BJ (cell line): ENCODE results near the gene MAP2K1. TPM values are rescaled to one million over a fixed set of nuclear protein-coding genes. Genes with fewer than 3 reads are reported as not detected.
"Not testable (repeated sequence)": the region's sequence is repeated elsewhere in the genome, so short reads cannot be mapped to it uniquely, and the experiment has no call there.

ENCODE experiments used
- CTCF ChIA-PET: fragments of 350-600 bp; formaldehyde crosslinking; extraction: SDS; loops from one replicate; lab custom pipeline; 2021; ENCODE audit warnings: antibody characterized with exemption, inconsistent platforms; lab: Yijun Ruan, JAX
- POLR2A ChIA-PET: fragments of 300-600 bp; sonication (Branson Sonifier 250); formaldehyde crosslinking; extraction: SDS; loops from one replicate; lab custom pipeline; 2021; ENCODE audit warnings: antibody characterized with exemption; lab: Charles Lee
- DNase-seq: peaks from one replicate; pipeline ENCODE4 v3.0.0-alpha.2; 2011; ENCODE audit warnings: low read depth
- H3K27me3 ChIP-seq: 2 replicates; pipeline ENCODE4 v1.6.0; 2011; ENCODE audit warnings: low read length; ENCODE audit not compliant: control insufficient read depth, insufficient read depth
- H3K36me3 ChIP-seq: 2 replicates; pipeline ENCODE4 v1.5.1; 2011; ENCODE audit warnings: low read length; ENCODE audit not compliant: control insufficient read depth, insufficient read depth
- H3K4me3 ChIP-seq: 2 replicates; pipeline ENCODE4 v1.5.1; 2011; ENCODE audit warnings: low read depth, mild to moderate bottlenecking, control low read depth, low read length
- polyA plus RNA-seq: library from polyadenylated mRNA; depleted of rRNA; stranded (reverse); fragments of >200 nt; gene quantifications from 2 replicates; pipeline ENCODE4 v1.2.3, GENCODE V29; 2011
- TF ChIP-seq, protein P1 (sequence below): IDR thresholded peaks from 2 replicates; pipeline ENCODE4 v1.5.1; 2011; ENCODE audit warnings: low read depth, mild to moderate bottlenecking, control low read depth, inconsistent platforms, low read length, moderate library complexity; ENCODE audit not compliant: insufficient read depth

MAP2K1 gene
- polyA plus RNA-seq, 1 experiment: 19.0 TPM

DNA sequence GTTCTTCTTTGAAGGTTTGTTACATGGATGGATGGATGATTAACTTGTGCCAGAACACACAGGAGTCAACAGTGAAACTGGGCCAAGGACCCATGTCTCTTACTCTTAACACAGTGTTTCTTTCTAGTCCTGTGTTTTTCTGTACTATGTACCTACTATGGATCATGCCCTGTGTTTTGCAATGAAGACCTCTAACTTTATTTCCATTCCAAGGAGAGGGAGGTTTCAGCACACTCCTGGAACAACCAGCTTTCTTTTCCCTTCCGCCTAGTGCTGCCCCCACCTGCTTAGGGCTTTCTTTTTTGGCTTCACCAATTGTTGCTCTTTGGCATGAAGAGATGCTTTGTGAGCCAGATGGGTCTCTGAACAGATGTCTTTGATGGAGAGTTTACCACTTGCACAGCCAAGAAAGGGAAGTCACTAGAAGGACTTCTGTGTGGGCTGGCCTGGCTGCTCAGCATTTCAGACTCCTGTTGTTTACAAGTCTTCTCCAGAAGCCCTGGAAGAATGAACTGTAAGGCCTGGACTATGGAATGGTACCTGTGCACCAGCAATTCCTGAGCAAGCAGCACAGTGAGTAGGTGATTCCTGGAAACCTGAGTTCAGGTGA, 66.4 kb downstream of the MAP2K1 start:
- H3K27me3 ChIP-seq: no peaks in the 10 kb centered on the region
- TF ChIP-seq, protein P1, sequence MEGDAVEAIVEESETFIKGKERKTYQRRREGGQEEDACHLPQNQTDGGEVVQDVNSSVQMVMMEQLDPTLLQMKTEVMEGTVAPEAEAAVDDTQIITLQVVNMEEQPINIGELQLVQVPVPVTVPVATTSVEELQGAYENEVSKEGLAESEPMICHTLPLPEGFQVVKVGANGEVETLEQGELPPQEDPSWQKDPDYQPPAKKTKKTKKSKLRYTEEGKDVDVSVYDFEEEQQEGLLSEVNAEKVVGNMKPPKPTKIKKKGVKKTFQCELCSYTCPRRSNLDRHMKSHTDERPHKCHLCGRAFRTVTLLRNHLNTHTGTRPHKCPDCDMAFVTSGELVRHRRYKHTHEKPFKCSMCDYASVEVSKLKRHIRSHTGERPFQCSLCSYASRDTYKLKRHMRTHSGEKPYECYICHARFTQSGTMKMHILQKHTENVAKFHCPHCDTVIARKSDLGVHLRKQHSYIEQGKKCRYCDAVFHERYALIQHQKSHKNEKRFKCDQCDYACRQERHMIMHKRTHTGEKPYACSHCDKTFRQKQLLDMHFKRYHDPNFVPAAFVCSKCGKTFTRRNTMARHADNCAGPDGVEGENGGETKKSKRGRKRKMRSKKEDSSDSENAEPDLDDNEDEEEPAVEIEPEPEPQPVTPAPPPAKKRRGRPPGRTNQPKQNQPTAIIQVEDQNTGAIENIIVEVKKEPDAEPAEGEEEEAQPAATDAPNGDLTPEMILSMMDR: no peak
- DNase-seq: no peak
- POLR2A ChIA-PET: no interaction called here
- H3K36me3 ChIP-seq: peaks cover 1% of the 10 kb centered on the region; the same call in 1 of the 2 replicates
- CTCF ChIA-PET: no interaction called here
- H3K4me3 ChIP-seq: no peak overlapping the region

DNA sequence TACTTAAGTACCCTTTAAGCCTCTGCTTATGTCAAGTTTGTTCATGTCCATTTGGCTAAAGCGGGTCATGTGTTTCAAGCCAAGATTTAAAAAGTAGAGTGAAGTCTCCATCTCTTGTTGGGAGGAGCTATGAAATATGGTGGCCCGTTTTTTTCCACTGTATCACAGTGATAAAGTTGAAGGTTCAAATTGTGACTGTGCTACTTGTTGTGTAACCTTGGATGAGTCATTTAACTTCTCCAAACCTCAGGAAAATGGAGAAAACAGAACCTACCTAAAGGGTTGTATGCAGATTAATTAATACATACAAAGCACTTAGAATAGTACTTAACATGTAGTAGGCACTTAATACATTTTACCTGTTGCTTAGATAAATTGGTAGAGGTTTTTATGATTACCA, 67.4 kb downstream of the MAP2K1 start:
- POLR2A ChIA-PET: no interaction called here
- DNase-seq: no peak
- Histone ChIP-seq H3K4me3 (no peak overlapping the region), H3K36me3 (peaks cover 1% of the 10 kb centered on the region; the same call in 1 of the 2 replicates), H3K27me3 (no peaks in the 10 kb centered on the region)
- CTCF ChIA-PET: no interaction called here
- TF ChIP-seq, protein P1: no peak

DNA sequence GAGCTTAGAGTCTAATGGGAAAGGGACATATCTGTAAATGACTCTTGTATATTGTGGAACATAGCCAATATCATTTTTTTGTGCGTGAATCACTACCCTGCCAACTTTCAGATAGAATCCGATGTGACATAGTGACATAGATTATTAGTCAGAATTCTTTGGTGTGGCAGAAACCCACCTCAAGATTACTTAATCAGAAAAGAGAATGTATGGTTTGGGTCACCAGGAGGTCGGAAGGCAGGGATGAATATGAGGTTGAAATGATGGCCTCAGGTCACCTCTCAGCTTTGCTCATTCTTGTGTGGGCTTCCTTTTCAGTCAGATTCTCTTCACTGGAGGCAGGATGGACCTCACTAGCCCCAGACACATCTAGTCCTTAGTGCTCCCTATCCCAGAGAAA, 69.5 kb downstream of the MAP2K1 start:
- CTCF ChIA-PET: no interaction called here
- Histone ChIP-seq H3K36me3 (peaks cover 1% of the 10 kb centered on the region; the same call in 1 of the 2 replicates), H3K4me3 (no peak overlapping the region), H3K27me3 (no peaks in the 10 kb centered on the region)
- POLR2A ChIA-PET: no interaction called here
- TF ChIP-seq, protein P1: no peak
- no peak for DNase-seq

DNA sequence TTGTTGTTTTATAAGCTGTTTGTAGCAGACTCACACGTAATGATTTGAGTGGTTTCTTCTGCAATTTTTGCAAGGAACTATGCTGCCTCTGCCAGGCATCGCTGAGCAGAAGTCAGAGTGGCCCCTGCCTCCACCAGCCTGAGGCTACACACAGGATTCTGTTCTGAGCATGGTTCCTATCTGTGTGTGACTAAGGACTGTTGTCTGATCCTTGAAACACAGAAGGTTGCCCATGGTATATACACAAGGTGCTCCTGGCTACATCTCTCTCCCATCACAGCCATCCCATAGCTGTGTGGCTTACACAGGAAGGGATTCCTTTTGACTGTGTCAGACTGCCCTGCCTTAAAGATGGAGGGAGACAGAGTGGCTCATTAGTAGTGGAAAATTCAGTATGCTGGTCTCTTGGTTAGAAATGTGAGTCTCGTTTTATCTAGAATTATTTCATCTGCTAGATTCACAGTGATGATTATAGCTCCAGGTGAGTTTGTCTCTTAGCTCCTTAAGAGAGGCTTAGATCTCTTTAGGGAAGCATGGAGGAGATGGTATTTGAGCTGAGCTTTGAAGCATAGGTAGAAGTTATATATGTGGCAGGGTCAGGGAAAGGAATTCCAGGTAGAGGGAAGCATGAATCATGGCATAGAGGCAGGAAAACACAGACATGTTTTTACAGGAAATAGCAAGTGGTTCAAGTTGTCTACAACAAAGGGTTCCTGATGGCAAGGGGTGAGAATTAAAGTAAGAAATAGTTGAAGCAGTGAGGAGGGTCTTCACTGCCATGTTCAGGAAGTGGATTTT, 73.3 kb downstream of the MAP2K1 start:
- DNase-seq: no peak
- Histone ChIP-seq H3K36me3 (peaks cover 2% of the 10 kb centered on the region; the same call in 1 of the 2 replicates), H3K4me3 (no peak overlapping the region), H3K27me3 (no peaks in the 10 kb centered on the region)
- ChIA-PET POLR2A (interaction anchor here (0.6 kb wide), 1 partner anchor 104 kb away, joined by 3 read pairs; no protein-coding TSS in a partner anchor), CTCF (interaction anchor here (1.7 kb wide), 1 partner anchor 39 kb away, joined by 7 read pairs; the partner anchor contains the start of gene SNAPC5)
- TF ChIP-seq, protein P1: no peak

DNA sequence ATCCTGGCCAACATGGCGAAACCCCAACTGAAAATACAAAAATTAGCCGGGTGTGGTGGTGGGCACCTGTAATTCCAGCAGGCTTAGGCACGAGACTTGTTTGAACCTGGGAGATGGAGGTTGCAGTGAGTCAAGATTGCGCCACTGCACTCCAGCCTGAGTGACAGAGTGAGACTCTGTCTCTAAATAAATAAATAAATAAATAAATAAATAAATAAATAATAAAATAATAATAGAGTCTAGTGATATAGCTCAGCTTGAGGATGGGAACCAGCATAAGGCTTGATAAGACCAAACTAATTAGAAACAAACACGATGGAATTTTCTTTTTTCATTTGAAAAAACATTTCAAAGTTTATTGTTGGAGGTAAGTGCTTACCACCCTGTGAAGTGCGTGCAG, 74.6 kb downstream of the MAP2K1 start:
- CTCF ChIA-PET: interaction anchor here (1.7 kb wide), 2 partner anchors 10 to 37 kb away, joined by 5 to 7 read pairs; partner anchors contain the start of gene SNAPC5
- DNase-seq, H3K4me3 ChIP-seq, H3K36me3 ChIP-seq, H3K27me3 ChIP-seq, POLR2A ChIA-PET: not testable (repeated sequence)
